Stimulated activated CD8-positive, alpha-beta memory T cell treated with anti-CD3 and anti-CD28 coated beads, Interleukin-12 subunit alpha, Interleukin-12 subunit beta, amount 100 ng/mL, for 1 hour (primary cell): ENCODE measurements around the gene HOXB7.

Experiments
- DNase-seq: peaks from one replicate; pipeline ENCODE4 v3.0.0-alpha.2; 2020; ENCODE audit warnings: low read depth

Gene HOXB7

DNA sequence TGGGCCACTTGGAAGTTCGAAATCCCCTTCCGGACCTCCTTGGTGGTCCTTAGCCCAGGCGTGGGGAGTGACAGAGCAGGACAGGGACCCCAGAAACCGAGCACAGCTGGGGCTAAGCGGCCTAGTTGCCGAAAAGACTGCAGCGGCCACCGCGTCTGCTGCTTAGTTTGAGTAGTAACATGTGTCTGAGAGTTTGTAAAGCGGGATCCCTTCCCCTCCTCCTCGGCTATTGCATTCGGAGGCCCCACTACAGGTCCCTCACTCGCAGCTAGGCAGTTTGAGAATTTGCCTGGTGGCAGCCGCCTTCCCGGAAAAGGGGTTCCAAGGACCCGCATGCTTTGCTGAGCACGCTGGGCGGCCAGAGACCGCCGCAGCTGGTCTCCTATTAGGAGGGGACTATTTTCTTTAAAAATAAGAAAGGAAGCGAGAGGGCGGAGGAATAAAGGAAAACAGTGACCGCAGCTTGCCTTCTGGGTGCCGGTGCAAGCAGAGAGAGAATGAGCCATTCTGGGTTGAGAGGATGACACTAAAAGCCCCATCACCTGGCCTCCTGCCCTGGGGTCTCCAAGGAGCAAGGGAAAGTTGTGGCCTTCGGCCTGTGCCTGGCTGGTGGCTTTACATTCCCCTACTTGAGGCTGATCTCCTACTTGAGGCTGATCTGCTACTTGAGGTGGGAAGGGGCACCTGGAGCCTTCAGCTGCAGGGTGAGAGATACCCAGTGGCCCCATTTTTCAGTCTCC lies 16.1 kb downstream of the HOXB7 start:
- DNase-seq: no peak

- peak; percentile 68 for DNase-seq
Observed at GRCh38 chr17:48593840-48594537, 16.8 kb downstream of the HOXB7 start.

GRCh38 chr17:48593126-48593829 lies 17.5 kb downstream of the HOXB7 start, which contains the start of gene HOXB5:
Gene HOXB5 (minus strand): TSS chr17:48593779. CDS start chr17:48593682, 97 bp downstream.
- no peak for DNase-seq

GRCh38 chr17:48592577-48592976 lies 18.2 kb downstream of the HOXB7 start:
- no peak for DNase-seq

- DNase-seq: no peak
Observed at GRCh38 chr17:48592057-48592514, 18.7 kb downstream of the HOXB7 start.

- DNase-seq: no peak
Observed at GRCh38 chr17:48591255-48592056, 19.4 kb downstream of the HOXB7 start.

DNA sequence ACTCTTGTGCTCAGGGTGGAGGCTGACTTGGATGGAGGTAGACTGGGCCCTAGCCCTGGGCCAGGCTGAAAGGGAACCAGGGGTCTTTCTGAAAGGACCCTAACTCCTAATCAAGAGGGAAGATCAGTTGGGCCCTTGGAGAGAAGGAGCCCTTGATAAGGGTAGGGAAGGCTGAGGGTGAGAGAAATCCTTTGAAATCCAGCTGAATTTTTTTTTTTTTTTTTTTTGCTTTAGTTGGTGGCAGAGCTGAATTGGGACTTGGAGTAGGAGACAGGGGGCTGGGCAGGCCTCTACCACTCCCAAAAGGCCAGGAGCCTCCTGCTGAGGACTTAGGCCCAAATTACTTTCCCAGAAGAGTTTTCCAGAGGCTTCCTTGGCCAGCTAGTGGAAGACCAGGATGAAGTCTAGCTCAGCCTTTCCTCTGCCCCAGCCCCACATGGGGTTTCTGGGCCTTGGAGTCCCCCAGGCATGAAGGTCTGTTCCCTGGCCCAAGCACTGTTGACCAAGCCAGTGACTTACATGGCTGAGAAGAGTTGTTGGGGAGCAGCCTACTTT lies 20.1 kb downstream of the HOXB7 start:
- no peak for DNase-seq

DNA sequence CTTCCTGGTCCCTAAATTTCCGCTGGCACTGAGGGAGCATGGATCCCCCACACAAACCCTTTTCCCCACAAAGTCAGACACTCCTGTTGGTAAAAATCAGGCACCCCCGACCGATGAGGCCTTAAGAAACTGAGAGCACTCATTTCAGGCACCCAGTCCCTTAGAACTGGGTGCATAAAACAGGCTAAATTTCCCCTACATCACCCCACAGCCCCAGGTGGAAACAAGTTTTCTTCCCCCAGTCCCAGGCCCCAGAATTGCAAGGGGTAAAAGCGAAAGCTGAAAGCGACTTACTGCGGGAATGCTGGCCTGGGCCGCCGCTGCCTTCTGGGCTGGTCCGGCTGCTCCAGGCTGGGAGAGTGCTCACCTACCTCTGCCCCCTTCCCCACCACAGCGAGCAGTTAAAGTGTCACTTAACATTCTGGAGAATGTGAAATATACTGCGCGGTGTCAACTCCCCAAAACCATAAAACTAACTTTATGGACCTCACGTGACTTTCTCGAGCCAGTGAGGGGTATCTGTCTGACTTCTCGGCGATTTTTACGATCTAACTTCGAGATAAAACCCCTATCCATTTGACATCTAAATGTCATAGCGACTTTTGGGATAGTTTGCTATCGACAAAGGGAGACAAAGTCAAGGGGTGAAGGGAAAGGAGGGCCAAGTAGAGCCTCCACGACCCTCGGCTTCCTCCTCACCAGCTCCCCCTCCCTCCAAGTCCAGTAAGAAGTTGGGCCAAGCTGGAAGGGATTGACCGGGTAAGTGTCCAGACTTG lies 20.8 kb downstream of the HOXB7 start, which contains the start of gene HOXB3:
HOXB3 (minus strand) TSS at position 411 of the 776 bp plus-strand sequence. CDS start 37,767 bp downstream, outside the sequence.
- no peak for DNase-seq

DNA sequence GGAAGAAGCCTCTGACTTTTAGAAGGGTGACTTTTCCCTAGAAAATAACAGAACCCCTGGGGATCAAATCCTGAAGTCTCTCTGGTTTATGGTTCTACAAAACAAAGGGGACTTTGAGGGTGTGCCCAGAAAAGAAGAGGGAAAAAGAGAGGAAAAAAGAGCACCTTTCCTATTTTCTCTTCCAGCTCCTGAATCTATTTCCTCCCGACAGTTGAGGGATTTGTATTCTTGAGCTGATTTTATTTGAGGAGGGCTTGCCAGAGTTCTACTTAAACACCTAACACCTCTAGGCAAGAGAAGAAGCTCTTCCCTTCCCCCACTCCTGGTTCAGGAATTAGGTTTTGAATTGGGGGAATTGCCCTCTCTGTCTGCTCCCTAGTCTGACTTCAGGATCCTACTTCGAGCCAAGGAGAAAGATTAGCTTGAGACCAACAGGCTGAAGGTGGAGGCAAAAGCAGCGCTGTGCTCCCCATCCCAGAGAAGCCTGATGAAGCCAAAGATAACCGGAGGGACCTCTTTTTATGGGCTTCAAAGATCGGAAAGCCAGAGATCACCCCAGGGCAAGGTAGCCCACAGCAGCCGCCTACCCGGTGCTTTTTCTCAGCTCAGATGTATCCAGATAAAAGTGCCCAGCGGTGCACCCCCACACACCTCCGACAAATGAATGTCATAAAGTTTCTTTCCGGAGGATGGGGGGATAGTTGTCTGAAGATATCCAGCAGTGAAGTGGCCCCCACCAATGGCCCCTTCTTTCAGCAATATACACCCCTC lies 21.6 kb downstream of the HOXB7 start:
- no peak for DNase-seq

- no peak for DNase-seq
Observed at GRCh38 chr17:48588528-48588927, 22.3 kb downstream of the HOXB7 start.

GRCh38 chr17:48588074-48588415 lies 22.8 kb downstream of the HOXB7 start:
- DNase-seq: no peak

GRCh38 chr17:48587276-48588073 lies 23.3 kb downstream of the HOXB7 start:
- DNase-seq: no peak

DNA sequence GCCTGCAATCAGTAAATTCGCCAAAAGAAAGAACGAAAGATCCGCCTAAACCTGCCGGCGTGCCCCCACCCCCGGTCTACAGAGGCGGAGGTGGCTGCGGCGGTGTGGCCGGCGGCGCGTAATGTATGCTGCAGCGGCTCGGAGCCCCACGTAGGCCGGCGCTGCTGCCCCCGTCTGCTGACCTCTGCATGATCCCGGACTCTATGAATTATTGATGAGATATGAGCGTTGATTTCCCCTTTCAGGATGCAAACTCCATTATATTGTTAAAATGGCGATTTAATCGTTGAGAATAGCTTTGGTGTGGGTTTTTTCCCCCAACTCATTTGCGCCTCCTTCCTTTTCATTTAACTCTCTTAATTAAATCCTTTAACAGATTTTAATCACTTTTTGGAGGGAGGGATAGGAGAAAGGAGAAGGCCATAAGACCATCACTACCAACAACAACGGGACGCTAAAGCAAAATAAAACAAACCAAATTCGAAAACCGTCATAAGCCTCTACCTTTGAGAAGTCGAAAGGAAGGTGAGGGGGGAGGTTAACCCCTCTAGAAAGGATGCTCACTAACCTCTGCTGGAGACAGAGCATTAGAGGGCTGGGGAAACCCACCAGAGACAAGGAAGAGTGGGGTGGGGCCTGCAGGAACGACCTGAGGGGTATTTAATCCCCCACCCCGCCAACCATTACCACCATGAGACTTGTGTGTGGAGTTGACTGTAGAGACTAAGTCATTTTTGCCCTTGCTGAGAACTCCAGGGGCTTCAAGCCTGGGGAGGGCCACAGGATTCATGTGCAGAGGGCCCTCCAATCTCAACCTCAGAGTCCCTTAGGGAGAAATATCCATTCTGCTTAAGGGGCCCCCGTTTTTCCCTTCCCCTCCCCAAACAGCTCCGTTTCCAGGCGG lies 24.2 kb downstream of the HOXB7 start:
- DNase-seq: no peak

GRCh38 chr17:48584223-48584741 lies 26.5 kb downstream of the HOXB7 start:
- DNase-seq: no peak

GRCh38 chr17:48583708-48584222 lies 27.1 kb downstream of the HOXB7 start:
- DNase-seq: no peak

- no peak for DNase-seq
Observed at GRCh38 chr17:48582750-48583069, 28.1 kb downstream of the HOXB7 start.

DNA sequence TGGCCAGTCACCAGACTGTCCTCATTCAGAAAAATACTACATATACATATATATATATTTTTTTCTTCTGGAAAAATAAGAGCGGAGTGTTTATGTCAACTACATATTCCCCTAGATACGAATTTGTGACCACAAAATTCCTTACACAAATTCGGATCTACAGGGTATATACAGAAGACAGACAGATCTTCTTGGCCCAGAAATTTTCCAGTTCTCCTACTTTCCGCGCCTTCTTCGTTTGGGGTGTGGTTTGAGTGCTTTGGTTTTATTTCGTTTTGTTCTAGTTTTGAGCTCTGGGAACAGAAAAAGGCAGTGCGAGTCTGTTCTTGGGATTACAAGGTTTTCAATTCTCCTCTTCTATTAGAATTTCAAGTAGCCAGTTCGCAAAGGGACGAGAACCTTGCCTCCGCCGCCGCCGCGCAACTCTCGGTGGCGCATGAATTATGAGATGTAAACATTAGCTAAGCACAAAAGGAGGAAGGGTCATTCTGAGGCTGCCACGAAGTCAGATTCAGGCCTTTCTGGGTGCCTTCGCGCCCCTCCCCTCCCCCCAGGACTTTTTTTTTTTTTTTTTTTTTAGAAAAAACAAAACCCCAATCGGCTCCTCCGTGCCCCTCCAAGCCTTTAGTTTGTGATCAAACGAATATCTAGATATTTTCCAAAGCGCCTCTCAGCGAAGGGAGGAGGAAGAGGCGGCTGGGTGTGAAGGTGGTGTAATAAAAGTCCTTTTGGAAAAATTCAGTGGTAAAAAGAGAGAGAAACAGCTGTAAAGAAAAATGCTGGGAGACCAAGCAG lies 30.9 kb downstream of the HOXB7 start:
- no peak for DNase-seq
